NCI-H345 treated with DMSO at 0.1 percent for 48 hours (cell line): ENCODE measurements around the gene C3orf18.

Source experiments
- DNase-seq: peaks from one replicate; lab custom pipeline; 2025; ENCODE audit not compliant: unreplicated experiment; lab: John Stamatoyannopoulos, UW

C3orf18 gene

GRCh38 chr3:50551681-50552435, 15.7 kb downstream of the C3orf18 start:
- DNase-seq = no peak

DNA sequence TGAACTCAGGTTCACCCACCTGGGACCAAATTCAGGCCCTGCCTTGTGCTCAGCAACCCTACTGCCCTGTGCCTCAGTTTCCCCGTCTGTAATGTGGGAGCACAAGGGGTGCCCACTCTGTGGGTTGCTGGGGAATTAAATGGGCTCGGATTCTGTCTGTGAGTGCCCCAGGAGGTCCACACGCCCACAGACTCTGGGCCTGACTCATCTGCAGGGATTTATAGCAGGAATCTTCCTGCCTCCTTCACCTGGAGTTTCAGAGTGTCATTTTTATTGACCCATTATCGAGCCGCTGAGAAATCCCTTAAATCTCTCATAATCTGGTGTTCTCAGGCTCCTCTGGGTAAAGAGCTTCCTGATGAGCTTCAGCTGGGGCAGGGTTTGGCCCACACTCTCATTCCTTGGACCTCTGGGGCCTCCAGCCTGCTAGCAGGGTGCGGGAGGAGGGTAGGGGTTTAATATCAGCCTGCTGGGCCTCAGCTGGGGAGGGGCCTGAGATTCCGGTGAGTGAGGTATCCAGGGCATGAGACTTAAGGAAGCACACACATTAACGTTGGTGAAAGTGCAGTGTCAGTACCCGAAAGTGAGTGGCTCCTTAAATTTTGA, 16.4 kb downstream of the C3orf18 start:
- no peak for DNase-seq

DNA sequence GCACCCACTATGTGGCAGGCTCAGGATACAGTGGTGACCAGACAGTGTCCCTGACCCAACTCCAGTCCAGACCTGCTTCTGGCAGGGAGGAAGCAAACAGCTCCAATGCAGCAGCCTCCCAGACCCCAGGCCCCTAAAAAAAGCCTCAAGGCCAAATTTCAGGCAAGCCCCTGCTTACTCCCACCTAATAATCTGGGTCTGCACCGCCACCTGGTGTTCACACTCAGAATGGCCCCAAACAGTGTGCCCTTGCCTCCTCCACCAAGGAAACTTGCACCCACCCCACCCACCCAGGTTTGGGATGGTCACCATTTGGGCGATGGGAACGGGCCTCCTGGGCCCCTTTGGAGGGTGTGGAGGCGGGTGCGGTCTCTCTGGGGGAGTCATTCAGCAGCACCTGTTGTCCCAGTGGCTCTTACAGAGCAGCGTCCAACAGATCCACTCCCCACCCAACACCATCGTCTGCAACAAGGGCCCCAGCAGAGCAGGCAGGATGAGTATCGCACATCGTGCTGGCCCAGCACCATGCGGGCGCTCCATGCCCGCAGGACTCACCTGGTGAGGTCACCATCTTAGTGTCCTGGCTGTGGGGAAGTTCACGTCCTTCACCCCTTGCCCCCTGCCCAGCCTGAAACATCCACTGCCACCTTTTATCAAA, 17.3 kb downstream of the C3orf18 start:
- peak; percentile 7 for DNase-seq

- DNase-seq = no peak
These were observed 18.3 kb downstream of the C3orf18 start for GRCh38 chr3:50549226-50549625.

DNA sequence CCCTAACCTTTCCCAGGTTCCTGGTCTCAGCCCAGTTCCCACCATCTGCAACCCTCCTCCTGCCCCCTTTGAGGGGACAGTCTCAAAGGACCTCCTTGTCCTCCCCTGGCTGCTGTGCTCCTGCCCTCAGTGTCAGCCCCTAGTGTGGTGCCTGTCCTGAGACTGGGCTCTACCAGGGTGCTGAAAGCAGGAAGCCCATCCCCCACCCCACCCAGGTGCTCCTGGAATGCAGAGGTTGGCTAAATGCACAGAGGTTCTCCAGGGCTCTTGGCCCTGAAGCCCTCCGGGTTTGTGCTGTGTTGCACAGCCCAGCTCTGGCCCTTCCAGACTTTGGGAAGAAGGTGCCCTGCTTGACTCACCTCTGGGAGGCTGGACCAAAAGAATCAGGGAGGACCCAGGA, 21.8 kb downstream of the C3orf18 start:
- DNase-seq = no peak

GRCh38 chr3:50542177-50543034, 25.1 kb downstream of the C3orf18 start:
- DNase-seq = peak; percentile 21

GRCh38 chr3:50539356-50540286, 27.9 kb downstream of the C3orf18 start:
- DNase-seq = no peak

GRCh38 chr3:50537421-50538129, 30.0 kb downstream of the C3orf18 start:
- DNase-seq = no peak

DNA sequence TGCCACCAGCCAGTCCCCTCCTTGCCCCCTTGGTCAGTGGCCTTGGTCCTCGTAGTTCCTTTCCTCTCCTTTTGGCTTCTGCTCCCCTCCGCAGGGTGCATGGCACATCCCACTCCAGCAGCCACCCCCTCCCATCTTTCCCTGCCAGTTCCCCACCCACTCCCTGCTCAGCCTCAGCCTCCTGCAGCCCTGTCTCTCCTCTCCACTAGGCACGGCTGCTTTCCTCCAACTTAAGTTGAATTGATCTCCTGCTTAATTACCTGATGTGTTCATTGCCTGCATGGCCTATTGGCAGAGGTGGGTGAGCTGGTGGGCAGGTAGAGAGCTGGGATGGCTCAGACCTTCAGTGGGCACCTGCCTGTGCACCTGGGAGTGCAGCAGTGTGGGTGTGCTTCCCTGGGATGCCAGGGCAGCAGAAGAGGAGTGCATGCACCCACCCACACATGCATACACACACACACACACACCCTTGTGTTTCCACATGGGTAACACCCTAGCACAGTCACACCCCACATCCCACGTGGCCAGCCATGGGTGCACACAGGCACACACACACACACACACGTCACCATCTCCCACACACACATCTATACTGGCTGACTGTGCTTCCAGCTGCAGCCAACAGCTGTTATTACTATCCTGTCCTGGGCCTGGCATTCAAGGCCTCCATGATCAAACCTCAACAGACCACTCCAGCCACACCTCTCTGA, 30.9 kb downstream of the C3orf18 start:
- DNase-seq = no peak

- DNase-seq = no peak
These were observed 32.7 kb downstream of the C3orf18 start for GRCh38 chr3:50534681-50535330.

DNA sequence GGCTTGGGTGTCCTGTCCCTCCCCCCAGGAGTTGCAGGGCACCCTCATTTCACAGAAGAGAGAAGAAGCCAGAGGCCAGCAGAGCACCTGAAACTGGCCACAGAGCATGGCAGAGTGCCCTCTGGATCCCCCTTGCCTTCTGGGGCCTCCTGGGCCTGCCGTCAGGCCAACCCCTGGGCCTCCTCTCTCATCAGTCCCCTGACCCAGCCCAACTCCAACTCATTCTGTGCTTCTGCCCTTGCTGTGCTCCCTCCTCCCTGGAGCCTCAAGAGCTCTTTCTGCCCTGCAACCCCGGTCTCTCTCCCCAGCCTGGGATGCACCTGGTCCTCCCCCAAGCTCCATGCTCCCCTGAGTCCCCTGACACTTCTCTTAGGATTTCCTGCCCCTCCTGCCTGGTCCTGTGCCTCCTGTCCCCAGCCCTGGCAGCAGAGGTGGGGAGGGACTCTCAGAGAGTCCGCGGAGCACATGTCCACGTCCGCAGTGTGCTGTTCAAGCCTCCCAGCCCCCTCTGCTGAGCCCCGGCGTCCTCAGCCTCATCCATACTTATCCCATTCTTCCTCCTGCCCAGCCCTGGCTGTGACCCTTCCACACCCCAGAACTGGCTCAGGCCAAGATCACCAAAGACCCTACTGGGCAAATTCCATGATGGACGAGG, 33.6 kb downstream of the C3orf18 start:
- no peak for DNase-seq

DNA sequence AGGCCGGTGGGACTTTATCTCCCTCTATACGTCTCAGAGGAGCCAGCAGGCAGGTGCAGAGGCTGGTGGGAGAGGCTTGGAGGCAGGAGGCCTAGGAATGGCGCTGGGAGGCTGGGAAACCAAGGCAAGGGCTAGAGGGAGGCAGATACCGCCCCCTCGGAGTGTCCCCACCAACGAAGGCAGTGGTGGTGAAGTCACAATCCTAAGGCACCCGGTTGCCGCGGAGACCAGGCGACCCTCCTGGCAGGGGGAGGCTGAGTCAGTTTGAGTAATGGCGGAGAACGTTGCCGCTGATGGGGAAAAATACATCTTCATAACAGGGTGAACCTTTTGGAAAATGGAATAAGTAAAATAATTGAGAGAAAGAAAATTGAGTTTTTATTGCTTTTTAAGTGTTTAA, 34.2 kb downstream of the C3orf18 start:
- no peak for DNase-seq

GRCh38 chr3:50532062-50532705, 35.4 kb downstream of the C3orf18 start:
- DNase-seq = no peak

- DNase-seq = no peak
These were observed 36.3 kb downstream of the C3orf18 start for GRCh38 chr3:50531201-50531600.

DNA sequence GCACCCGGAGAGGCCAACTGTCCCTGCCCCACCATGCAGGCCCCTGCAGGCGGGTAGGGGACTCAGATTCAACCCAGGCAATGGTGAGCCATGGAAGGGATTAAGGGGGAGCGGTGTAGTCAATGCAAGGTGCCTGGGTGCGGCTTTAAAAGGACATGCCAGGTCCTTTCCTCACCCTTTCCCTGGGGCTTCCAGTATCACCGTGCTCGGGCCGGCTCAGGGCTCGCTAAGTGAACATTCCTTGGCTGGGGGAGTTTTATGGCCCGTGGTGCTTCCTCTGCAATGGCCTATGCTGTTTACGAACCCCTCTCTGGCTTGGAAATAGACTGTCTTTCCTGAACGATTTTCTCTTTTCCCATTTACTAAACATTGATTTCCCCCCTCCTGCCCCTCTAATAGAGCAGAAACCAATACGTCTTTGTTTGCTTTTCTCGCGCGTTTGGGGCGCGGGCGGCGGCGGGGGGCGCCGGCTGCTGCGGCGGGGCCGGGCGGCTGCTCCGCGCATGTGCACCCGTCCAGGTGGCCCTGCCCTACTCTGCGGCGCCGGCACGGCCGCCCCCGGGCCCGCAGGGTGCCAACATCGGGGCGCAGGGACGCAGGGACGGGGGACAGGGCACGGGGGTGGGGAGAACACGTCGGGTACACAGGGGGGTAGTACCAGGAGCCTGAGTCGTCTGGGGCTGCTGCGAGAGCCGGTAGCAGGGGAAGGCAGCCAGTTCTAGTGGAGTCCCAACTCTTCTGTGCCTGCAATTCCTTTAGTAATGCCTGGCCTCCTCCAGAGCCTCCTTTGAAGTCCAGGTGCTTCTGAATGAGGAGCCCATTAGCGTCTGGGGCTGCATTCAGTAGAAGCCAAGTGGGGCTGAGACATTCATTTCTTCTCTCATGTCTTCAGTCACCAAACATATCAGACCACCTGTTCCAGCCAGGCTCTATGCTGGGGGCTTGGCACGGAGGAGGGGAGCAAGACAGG, 37.3 kb downstream of the C3orf18 start:
- no peak for DNase-seq

DNA sequence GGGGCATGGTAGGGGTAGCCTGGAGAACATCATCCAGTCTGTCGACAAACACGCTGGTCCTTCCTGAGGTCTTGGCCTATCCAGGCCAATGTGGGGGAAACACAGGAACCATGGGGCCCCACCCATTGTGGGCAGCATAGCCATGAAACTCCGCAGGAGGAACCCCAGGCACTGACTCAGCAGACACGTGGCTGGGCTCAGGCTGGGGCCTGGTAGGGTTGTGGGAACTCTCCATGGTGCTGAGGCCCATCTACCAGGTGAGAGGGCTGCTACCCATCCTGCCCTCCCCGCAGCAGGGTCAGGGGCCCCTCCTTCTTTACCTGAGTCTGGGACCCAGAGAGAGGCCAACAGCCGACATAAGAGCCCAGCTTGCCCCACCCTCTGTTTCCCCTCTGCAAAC, 41.6 kb downstream of the C3orf18 start:
- no peak for DNase-seq
